ENCODE measurements around the gene AAGAB.
"Not testable (repeated sequence)": the region's sequence is repeated elsewhere in the genome, so short reads cannot be mapped to it uniquely, and the experiment has no call there.

The AAGAB gene

GRCh38 chr15:67253101-67253500, 1.4 kb downstream of the AAGAB start:
- no peak for DNase-seq (ENCODE audit: low spot score)

DNA sequence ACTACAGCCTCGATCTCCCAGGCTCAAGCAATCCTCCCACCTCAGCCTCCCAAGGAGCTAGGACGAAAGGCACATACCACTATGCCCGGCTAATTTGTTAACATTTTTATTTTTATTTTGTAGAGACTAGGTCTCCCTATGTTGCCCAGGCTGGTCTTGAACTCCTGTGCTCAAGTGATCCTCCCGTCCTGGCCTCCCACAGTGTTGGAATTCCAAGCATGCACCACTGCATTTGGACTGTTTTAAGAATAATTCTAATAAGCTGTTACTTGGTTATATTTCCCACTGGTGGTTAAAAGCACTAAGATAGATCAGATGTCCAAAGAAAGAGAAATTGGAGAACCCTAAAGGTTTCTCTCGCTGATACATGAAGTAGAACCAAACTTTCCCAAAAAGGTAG, 3.1 kb downstream of the AAGAB start:
- no peak for DNase-seq (ENCODE audit: low spot score)

DNA sequence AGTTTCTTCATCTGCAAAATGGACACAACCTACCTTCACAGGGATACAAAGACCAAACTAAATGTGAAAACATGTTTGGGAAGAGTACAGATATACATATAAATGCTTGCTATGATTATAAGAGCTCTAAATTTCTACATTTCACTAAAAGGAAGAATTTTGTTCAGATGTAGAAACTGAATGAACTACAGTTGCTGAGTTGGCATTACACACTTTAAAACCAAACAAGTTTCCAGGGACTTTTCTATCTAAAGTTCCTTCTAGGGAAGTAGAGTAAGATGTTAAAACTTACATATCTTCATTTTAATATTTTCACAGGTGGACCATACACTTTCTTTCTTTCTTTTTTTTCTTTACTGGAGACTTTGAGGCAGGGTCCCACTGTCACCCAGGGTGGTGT, 4.6 kb downstream of the AAGAB start:
- DNase-seq (ENCODE audit: low spot score): no peak

- DNase-seq (ENCODE audit: low spot score): no peak
Measured at GRCh38 chr15:67248011-67248505, 6.4 kb downstream of the AAGAB start.

DNA sequence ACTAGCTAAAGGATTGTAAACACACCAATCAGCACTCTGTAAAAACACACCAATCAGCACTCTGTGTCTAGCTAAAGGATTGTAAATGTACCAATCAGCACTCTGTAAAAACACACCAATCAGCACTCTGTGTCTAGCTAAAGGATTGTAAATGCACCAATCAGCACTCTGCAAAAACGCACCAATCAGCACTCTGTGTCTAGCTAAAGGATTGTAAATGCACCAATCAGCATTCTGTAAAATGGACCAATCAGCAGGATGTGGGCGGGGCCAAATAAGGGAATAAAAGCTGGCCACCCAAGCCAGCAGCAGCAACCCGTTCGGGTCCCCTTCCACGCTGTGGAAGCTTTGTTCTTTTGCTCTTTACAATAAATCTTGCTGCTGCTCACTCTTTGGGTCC, 7.9 kb downstream of the AAGAB start:
- not testable (repeated sequence) for DNase-seq (ENCODE audit: low spot score)

DNA sequence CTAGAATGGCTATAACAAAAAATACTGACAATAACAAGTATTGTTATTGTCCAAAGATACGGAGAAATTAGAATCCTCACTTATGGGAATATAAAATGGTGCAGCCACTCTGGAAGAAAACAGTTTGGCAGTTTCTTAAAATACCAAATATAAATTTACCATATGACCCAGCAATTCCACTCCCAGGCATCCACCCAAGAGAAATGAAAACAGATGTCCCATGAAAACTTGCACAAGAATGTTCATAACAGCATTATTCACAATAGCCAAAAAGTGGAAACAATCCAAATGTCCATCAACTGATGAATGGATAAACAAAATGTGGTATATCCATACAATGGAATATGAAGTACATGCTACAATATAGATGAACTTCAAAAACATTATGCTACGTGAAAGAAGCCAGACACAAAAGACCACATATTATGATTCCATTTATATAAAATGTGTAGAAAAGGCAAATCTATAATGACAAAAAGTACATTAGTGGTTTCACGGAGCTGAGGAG, 9.4 kb downstream of the AAGAB start:
- no peak for DNase-seq (ENCODE audit: low spot score)

- DNase-seq (ENCODE audit: low spot score): no peak
Measured at GRCh38 chr15:67242708-67243111, 11.8 kb downstream of the AAGAB start.

DNA sequence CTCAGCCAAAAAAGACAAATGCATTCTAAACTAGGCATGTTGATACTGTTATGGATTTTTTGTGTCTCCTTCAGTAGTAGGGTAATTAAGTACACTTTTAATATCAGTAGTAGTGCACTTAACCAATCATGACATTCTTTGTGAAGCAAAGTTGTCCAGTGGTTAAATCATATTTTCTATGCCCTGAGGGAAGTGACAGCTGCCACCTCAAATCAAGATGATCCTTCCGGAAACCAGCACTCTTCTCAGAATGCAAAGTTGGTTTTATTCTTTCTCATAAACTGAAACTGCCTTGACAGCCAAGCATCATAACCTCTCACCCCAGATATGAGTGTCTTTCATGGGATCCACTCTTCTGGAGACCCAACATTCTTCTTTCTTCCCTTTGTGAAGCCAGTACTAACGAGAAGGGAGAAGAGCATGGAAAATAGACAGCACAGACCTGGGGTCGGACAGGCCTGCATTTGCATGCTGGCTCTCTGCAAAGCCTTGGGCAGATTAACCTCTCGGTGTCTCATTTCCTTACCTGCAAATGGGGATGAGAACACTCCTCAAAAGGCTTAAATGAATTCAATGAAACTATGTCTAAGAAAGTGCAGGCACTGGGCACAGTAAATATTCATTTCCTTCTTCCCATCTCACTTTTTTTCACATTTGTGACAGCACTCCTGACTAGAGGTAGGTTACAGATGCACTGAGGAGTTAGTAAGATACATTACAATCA, 13.2 kb downstream of the AAGAB start:
- DNase-seq (ENCODE audit: low spot score): peak; percentile 45

- peak; percentile 70 for DNase-seq (ENCODE audit: low spot score)
Measured at GRCh38 chr15:67240235-67241131, 14.0 kb downstream of the AAGAB start.

DNA sequence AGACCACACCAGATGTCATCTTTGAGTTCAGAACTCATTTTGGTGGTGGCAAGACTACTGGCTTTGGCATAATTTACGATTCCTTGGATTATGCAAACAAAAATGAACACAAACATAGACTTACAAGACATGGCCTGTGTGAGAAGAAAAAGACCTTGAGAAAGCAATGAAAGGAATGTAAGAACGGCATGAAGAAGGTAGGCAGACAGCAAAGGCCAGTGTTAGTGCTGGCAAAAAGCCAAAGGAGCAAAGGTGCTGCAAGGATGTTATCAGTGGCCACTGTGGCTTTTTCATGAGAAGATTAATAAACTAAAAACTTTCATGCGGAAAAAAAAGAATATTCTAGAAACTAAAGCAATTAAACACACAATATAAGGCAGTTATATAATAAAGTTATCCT, 21.9 kb downstream of the AAGAB start:
- no peak for DNase-seq (ENCODE audit: low spot score)

DNA sequence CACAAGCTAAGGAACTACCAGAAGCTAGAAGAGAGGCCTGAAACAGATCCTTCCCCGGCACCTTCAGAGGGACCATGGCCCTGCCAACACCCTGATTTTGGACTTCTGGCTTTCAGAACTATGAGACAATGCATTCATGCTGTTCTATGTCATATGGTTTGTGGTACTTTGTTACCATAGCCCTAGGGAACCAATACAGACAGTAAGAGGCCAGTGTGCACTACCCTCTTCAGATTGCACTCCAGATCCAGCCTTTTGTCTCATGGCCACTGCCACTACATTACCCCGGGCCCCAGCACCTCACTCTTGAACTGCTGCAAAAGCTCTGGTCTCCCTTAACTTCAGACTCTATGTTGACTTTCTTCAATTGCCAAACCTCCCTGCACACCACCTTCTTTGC, 24.0 kb downstream of the AAGAB start:
- no peak for DNase-seq (ENCODE audit: low spot score)

DNA sequence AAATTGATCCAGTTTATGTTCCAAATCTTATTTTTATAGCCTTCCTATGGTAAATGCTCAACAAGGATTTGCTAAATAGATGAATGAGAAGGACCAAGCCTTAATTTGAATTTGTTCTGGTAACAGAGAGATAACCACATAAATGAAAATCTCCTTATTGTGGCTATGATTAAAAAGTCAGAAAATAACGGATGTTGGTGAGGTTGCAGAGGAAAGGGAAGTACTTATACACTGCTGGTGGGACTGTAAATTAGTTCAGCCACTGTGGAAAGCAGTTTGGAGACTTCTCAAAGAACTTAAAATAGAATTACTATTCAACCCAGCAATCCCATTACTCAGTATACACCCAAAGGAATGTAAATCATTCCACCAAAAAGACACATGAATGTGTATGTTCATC, 26.2 kb downstream of the AAGAB start:
- DNase-seq (ENCODE audit: low spot score): no peak

GRCh38 chr15:67227846-67228245, 26.6 kb downstream of the AAGAB start:
- DNase-seq (ENCODE audit: low spot score): no peak

- DNase-seq (ENCODE audit: low spot score): no peak
Measured at GRCh38 chr15:67227431-67227830, 27.0 kb downstream of the AAGAB start.

DNA sequence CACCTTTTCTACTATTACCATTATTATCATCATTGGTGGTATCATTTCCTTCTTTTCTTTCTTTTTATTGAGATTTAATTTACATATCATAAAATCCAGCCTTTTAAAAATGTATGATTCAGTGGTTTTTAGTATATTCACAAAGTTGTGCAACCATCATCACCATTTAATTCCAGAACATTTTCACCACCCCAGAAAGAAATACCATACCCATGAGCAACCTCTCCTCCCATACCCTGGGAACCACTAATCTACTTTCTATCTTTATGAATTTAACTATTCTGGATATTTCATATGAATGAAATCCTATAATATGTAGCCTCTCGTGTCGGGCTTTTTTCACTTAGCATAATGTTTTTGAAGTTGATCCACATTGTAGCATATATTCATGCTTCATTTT, 29.1 kb downstream of the AAGAB start:
- no peak for DNase-seq (ENCODE audit: low spot score)

DNA sequence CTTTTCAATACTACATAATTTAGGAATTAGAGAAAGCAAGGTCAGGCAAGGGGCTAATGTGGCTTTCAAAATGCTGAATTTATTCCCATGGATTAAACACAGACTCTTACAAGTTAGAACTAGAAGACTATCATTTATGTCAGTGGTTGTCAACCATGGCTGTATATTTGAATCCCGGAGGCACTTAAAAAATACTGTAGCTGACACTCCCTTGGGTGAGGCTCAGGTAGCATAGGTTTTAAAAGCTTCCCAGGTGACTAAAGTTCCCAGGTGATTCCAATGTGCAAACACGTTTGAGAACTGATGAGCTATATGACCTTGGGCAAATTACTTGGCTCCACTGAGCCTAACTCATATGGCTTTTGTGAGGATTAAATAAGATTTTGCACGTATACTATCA, 29.6 kb downstream of the AAGAB start:
- DNase-seq (ENCODE audit: low spot score): no peak

- DNase-seq (ENCODE audit: low spot score): no peak
Measured at GRCh38 chr15:67219288-67219687, 35.2 kb downstream of the AAGAB start.

- DNase-seq (ENCODE audit: low spot score): no peak
Measured at GRCh38 chr15:67218428-67218827, 36.0 kb downstream of the AAGAB start.

DNA sequence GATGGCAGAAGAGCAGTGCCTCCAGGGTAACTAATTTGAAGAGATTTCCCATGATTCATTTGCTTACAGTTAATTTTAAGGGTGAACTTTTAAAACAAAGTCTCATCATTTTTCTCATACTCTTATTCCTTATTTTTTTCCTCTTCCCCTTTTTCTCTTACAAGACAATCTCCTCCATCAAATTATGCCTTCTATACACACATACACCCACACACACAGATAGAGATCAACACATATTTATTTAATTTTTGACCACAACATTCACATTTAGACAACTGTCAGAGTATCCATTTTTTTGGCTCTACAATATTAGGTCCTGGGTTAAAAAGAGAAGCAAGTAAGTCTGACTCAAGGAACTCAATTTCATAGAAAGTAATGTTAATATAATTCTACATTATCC, 37.6 kb downstream of the AAGAB start:
- DNase-seq (ENCODE audit: low spot score): no peak

- no peak for DNase-seq (ENCODE audit: low spot score)
Measured at GRCh38 chr15:67215102-67215501, 39.4 kb downstream of the AAGAB start.

DNA sequence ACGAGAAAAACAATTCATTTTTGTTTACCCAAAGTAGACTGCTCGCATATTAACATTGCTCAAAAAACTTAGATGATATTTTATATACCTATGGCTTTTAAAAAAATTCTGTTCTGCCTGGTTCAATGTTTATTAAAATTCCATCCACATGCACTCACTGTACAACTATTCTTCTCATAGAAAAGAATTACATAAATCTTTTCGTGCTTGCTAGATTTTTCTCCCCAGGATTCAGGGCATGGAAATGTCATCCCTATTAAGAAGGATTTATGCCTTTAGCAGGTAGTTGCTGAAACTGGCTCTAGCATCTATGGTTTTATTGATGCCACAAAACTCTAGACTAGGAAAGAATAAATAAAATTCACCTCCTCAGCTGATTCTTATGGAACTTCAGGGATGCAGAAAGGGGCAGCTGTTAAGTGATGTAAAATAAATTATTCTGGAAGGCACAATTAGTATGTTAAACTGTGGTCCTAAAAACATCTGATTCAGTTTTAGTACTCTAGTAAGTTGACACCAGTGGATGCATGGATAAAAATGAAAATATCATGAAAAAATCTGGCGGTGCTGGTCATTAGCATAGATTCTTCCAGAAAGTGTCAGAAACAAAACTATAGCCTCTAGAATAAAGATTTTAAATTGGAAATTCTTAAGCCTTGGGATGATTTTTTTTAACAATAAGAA, 41.6 kb downstream of the AAGAB start:
- DNase-seq (ENCODE audit: low spot score): no peak

DNA sequence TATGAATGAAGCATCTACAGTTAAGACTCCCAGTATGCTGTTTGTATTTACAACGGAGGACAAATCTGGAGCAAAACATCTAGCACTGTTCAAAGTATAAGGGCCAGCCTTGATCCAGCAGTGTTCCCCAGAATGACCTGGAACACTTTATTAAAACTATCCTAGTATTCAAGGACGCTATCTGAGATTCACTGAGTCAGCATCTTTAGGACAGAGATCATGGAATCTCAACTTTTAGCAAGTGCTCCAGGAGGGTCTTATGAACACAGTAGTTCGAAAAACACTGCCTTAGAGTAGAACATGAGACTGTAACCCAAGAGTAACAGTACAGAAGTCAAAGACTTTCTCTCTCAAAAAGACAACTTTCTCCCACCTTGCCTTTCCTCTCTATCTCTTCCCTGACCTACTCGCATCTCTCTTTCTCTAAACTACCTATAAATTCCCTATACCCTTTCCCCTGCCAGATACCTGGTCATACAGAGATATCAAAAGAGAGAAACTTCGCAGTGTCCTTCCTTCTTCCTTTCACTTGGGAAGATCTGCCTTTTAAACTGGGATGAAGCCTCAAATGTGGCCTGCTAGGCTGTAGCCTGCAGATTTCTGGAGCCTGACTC, 43.8 kb downstream of the AAGAB start:
- DNase-seq (ENCODE audit: low spot score): no peak
